Hindlimb muscle (tissue), 1 donor: ENCODE measurements around the gene TNIK. TPM values are rescaled to one million over a fixed set of nuclear protein-coding genes. Genes with fewer than 3 reads are reported as not detected.

ENCODE experiments used
- DNase-seq: peaks from one replicate; pipeline ENCODE4 v3.0.0-alpha.2; 2013
- polyA plus RNA-seq: library from polyadenylated mRNA; unstranded; fragments of 120-200 nt; gene quantifications from one replicate; pipeline ENCODE4 v1.2.1, GENCODE V29; 2013; ENCODE audit not compliant: insufficient read length

The TNIK gene
- polyA plus RNA-seq, 1 donor: 49.1 TPM

GRCh38 chr3:171159024-171159821 is 301.0 kb downstream of the TNIK start:
- DNase-seq: no peak

DNA sequence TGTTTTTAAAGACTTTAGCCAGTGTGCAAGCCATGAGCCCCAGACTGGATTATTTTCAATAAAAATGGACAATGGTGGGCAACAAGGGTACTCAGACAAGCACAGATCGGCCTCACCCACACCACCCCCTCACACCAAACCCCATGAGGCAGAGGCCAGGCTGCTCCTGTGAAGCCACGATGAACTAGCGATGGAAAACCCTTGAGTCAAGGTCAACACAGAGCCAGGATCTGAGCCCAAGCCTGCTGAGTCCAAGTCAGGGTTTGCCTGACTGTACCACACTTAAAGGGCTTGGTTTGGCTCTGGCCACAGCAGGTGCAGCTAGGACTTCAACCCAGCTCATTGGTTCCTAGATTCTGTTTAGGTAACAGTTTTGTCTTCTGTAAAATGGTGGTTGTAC is 302.2 kb downstream of the TNIK start:
- no peak for DNase-seq

- peak; percentile 60 for DNase-seq
Observed at GRCh38 chr3:171157286-171157685, 302.9 kb downstream of the TNIK start.

DNA sequence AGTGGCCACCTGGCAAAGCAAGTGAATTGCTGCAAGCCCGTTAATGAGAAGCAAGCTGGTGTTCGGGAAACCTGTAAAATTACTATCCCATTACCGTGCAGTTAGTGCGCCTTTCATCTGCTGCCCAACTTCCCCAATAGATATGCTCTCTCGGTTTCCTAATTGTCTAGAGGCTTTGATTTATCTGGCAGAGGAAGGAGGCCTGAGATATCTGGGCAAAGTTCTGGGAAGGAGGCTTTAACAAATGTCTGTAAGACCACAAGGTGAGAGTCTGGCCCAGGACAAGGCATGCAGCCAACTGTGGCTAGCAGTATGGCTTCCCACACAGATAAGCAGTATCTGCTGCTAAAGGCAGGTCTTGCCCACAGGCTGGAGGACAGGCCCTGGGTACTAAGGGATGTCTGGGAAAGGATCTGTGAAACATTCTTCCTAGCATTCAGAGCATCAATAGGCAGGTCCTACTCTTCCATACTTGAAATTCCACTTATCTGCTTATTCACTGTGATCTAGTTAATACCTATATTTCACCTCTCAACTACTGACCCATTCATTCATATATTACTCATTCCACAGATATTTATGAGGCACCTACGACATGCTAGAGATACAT is 303.7 kb downstream of the TNIK start:
- DNase-seq: no peak

DNA sequence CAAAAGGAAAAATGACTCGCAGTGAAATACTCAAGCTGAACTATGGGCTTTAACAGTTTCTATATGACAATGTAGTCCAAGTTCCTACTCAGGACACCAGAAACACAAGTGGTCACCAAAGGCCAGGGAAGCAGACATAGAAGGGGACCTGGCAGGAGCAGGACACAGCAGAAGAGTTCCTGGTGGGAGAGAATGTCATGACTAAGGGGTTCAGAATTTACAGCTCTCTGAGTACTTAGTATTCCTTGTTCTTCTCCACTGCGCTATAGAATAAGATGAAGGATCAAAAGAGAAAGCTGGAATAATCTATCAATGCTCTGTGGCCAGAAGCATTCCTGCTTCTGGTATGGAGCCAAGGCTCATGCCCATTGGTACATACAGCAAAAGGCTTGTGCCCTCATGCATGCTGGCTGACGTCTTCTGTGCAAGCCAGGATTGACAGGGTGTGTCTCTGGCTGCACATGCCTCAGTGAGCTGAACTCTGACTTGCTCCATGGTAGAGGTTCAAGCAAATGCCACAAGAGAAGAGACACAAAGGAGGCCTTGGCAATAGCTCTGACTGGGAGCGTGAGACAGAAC is 305.0 kb downstream of the TNIK start:
- DNase-seq: no peak

DNA sequence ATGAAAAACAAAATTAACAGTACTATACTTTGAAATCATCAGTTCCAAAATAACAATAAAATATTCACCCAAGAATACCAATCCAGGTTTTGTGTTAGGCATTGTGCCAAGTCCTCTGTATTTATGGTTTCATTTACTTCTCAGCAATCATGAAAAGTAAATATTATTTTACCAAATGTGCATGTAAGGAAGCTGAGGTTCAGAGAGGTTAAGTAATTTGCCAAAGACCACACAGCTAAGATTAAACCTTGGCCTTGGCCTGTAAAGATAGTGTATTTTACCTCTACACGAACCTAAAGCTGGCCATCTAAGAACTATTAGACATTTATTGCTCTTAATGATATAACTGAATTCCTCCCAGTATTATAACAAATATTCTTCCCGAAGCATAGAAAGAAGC is 309.3 kb downstream of the TNIK start:
- no peak for DNase-seq

GRCh38 chr3:171149526-171150116 is 310.6 kb downstream of the TNIK start:
- no peak for DNase-seq

DNA sequence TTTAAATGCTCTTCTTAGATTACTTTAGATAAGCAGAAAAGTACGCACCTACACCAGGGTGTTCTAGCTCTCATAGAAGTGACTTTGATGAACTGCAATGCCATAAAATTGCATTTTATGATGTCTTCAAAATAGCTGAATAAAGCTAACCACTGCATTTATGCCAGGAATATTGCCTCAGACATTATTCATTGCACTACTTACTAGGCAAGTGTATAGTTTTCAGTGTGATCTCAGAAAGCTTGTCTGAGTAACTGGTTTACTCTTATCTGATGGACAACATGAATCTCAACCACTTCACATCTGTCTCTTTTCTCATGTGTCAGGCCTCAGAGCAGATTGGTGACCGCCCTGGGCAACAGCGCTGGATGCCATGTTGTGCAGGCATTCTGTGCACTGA is 314.4 kb downstream of the TNIK start:
- no peak for DNase-seq

GRCh38 chr3:171142985-171143384 is 317.2 kb downstream of the TNIK start:
- DNase-seq: no peak

GRCh38 chr3:171140246-171140645 is 320.0 kb downstream of the TNIK start:
- no peak for DNase-seq

DNA sequence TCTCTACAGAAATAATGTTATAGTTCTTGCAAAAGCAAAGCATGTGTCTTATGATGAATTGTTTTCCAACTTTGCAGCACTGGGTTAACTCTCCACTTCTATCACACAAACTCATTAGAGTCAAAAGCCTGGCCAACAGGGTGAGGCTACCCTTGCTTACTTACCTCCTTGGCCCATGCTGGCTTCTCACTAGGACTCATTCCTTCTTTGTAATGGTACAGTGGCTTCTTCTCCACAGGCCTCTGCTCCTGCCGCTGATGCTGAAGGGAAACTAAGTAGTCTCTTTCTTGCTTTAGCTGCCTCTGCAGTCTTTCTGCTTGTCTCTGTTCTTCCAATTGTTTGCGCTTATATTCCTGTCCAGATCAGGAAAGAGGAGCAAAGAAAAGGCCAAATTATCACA is 322.2 kb downstream of the TNIK start:
- DNase-seq: no peak

- DNase-seq: no peak
Observed at GRCh38 chr3:171135549-171135948, 324.7 kb downstream of the TNIK start.

- DNase-seq: no peak
Observed at GRCh38 chr3:171133796-171134569, 326.2 kb downstream of the TNIK start.

DNA sequence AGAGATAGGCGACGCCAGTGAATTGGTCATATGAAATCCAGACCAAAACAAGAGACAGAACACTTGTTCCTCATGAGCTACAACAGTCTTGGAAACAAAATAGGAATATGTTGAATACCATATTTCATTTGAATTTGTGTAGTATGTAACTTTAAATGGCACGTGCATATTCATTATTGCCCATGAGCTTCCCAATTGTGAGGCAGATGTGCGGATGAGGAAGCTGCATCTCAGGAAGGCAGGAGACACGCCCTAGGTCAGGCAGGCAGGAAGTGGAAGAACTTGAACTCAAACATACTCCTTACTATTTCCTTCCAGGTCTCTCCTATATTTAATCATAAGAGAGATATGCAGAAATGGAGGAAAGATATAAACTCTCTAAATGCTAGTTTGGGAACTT is 326.9 kb downstream of the TNIK start:
- no peak for DNase-seq

GRCh38 chr3:171132873-171133272 is 327.3 kb downstream of the TNIK start:
- no peak for DNase-seq

DNA sequence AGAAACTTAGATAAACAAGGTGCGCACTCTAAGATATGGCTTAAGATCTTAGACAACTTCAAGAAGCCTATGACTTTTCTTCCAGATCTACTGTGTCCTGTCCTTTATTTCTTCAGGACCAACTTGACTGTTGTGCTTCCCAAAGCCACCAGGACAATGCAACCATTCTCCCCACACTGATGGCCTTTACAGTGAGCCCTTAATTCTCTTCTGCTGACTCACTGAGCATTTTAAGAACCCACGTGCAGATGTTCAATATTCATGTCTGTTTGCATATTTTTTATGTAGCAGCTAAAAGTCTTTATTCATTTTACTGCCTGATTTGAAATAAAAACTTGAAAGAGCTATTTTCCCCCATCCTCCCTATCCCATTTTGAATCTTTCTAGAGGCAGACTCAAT is 330.4 kb downstream of the TNIK start:
- DNase-seq: no peak

DNA sequence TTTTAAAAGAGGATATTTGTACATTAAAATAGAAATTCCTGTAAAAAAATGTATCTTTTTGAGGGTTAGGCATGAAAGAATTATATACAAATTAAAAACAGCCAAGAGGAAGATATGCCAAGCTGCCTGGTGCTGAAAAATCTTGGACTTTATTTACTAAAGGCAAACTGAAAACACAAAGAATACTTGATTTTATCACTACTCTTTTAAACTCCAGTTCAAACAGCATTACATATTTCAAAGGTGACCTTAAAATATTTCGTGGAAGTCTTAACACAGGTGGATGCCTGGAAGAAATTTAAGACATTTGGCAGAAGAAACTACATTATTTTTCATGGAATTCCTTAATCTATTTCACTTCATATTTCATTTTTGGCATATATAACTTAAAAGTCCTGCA is 332.6 kb downstream of the TNIK start:
- no peak for DNase-seq

DNA sequence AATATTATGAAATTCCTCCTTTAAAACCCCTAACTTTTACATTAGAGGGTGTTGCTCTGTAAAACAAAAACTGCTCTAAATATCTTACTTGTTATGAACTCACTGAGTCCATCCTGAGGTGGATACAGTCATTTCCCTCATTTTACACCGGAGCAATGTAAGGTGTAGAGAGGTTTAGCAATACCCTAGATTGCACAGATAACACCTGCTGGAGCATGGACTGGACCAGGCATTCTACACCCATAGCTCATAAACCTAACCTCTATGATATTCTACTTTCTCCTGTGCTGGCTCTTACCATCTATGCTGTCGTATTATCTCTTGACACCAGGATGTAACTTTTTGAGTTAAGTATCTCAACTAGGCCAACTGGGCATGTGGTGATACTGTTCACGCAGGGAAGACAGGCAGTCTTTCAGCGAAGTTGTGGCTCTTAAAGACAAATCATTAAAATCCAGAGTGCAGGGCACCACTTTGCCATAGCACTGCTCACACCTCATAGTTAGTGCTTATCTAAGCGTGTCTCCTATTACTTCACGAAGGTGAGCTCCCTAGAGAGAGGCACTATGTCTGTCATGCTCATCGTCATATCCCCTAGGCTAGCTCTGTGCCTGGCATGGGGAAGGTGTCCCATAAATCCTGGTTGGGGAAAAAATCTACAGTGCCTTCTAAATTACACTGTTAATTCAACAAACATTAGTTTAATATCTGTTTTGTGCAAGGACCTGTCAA is 333.6 kb downstream of the TNIK start:
- DNase-seq: no peak

DNA sequence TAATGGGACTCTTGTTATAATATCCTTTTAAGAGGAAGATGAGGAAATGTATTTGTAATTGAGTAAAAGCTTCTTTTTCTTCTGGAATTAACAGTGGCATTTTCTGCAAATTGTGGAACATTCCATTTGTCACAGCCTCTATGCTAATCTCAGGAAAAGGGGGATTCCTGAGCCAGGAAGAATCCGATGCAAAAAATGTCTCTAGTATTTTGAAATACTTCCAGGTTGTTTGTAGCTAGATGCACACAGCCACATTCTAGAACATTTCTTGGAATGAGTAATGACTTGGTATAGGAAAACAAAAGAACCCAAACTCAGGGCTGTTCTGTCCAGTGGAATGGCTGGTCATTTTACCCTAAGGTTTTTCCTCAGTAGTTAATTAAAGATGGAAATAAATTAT is 335.2 kb downstream of the TNIK start:
- no peak for DNase-seq

GRCh38 chr3:171123915-171124314 is 336.3 kb downstream of the TNIK start:
- DNase-seq: no peak

- DNase-seq: no peak
Observed at GRCh38 chr3:171122861-171123260, 337.3 kb downstream of the TNIK start.

DNA sequence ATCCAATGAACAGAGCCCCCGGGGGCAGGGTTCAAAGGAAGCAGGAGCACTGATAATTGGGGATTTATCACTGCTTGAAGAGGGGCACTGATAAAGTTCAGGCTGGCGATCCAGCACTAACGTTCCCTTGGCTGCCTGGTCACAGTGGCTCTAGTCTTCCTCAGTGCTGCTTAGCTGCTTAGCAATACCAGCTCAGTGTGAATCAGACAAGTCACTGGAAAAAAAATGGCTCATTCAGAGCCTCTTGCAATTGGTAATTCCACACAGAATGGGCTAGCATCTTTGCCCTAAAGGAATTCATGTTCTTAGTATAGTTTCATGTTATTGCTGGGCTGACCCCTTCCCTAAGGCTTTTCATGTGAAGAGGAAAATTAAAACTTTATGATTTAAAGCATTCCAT is 338.0 kb downstream of the TNIK start:
- DNase-seq: no peak
